GM18519 (cell line): Measurements from ENCODE around the gene EMX1.

ENCODE experiments used
- ATAC-seq: cut with Tn5 transposase; IDR thresholded peaks from one replicate; pipeline ENCODE4 v1.9.1; 2021; ENCODE audit warnings: mild to moderate bottlenecking, moderate library complexity; ENCODE audit not compliant: unreplicated experiment, low FRiP score

The EMX1 gene

GRCh38 chr2:72955228-72956049 lies 38.1 kb downstream of the EMX1 start:
- no peak for ATAC-seq

GRCh38 chr2:72956050-72956395 lies 38.7 kb downstream of the EMX1 start:
- no peak for ATAC-seq

GRCh38 chr2:72956936-72957335 lies 39.6 kb downstream of the EMX1 start:
- ATAC-seq = no peak

- no peak for ATAC-seq
These were observed 41.4 kb downstream of the EMX1 start for GRCh38 chr2:72958542-72959385.

GRCh38 chr2:72959554-72959953 lies 42.2 kb downstream of the EMX1 start:
- no peak for ATAC-seq

- ATAC-seq = no peak
These were observed 43.0 kb downstream of the EMX1 start for GRCh38 chr2:72959995-72960981.

GRCh38 chr2:72961036-72961720 lies 43.9 kb downstream of the EMX1 start:
- ATAC-seq = no peak

- ATAC-seq = no peak
These were observed 44.6 kb downstream of the EMX1 start for GRCh38 chr2:72961853-72962468.

- no peak for ATAC-seq
These were observed 45.6 kb downstream of the EMX1 start for GRCh38 chr2:72962911-72963310.

- no peak for ATAC-seq
These were observed 46.3 kb downstream of the EMX1 start for GRCh38 chr2:72963423-72964145.

GRCh38 chr2:72964146-72964525 lies 46.8 kb downstream of the EMX1 start:
- ATAC-seq = no peak

- ATAC-seq = no peak
These were observed 47.7 kb downstream of the EMX1 start for GRCh38 chr2:72965016-72965415.

GRCh38 chr2:72965770-72966450 lies 48.6 kb downstream of the EMX1 start:
- ATAC-seq = no peak

- ATAC-seq = no peak
These were observed 51.0 kb downstream of the EMX1 start for GRCh38 chr2:72968286-72968685.

GRCh38 chr2:72969706-72970105 lies 52.4 kb downstream of the EMX1 start:
- no peak for ATAC-seq

GRCh38 chr2:72971036-72971435 lies 53.7 kb downstream of the EMX1 start:
- no peak for ATAC-seq

- no peak for ATAC-seq
These were observed 55.2 kb downstream of the EMX1 start for GRCh38 chr2:72972352-72973136.

GRCh38 chr2:72973137-72973535 lies 55.8 kb downstream of the EMX1 start:
- no peak for ATAC-seq
